Activated T-cell treated with anti-CD3 and anti-CD28 coated beads, Interleukin-2, amount 50 U/mL, for 4 hours (primary cell): Measurements from ENCODE around the gene OGDH. TPM values are rescaled to one million over a fixed set of nuclear protein-coding genes. Genes with fewer than 3 reads are reported as not detected.

Experiments
- ATAC-seq, 2 donors: fragments of 200-7000 bp; cut with Tn5 transposase; one replicate each; pipeline ENCODE4 v1.10.0; 2021
- DNase-seq: peaks from one replicate; pipeline ENCODE4 v3.0.0-alpha.2; 2020
- H3K27me3 Mint-ChIP-seq: one replicate; pipeline ENCODE4 v1.8.0; 2021; ENCODE audit warnings: low read depth, mixed read lengths
- H3K36me3 Mint-ChIP-seq: one replicate; pipeline ENCODE4 v1.8.0; 2022; ENCODE audit warnings: mixed read lengths; ENCODE audit not compliant: insufficient read depth
- H3K4me1 Mint-ChIP-seq: one replicate; pipeline ENCODE4 v1.8.0; 2021; ENCODE audit warnings: low read depth, mixed read lengths
- H3K4me3 Mint-ChIP-seq: one replicate; pipeline ENCODE4 v1.8.0; 2021; ENCODE audit warnings: mild to moderate bottlenecking, moderate library complexity, mixed read lengths
- H3K9me3 Mint-ChIP-seq: one replicate; pipeline ENCODE4 v1.8.0; 2021; ENCODE audit warnings: mixed read lengths
- total RNA-seq, 3 donors: library from RNA; stranded (reverse); gene quantifications; one replicate each; pipeline ENCODE4 v1.2.1, GENCODE V29; 2021

Gene OGDH
- total RNA-seq, 3 donors from 2014 or later, result 83.0 to 105 (median 97.2) TPM

- peaks cover 6% of the 10 kb centered on the region for H3K4me1 Mint-ChIP-seq
Observed at GRCh38 chr7:44743750-44744149, 137.3 kb downstream of the OGDH start.

GRCh38 chr7:44748045-44748947 is 141.9 kb downstream of the OGDH start, which contains the start of gene ZMIZ2:
Gene ZMIZ2 (plus strand): TSS chr7:44748847. CDS start chr7:44756250, 7,403 bp downstream.
- DNase-seq (peak; percentile 91), ATAC-seq (peak; percentile 87)
- peaks cover 36% of the 10 kb centered on the region for H3K4me1 Mint-ChIP-seq
- H3K9me3 Mint-ChIP-seq, result no peaks in the 10 kb centered on the region
- H3K36me3 Mint-ChIP-seq, result peaks cover 16% of the 10 kb centered on the region
- H3K27me3 Mint-ChIP-seq, result no peaks in the 10 kb centered on the region
- peak within 1 kb of the TSS; percentile 92 for H3K4me3 Mint-ChIP-seq

More at GRCh38 chr7:44743750-44744149, 137.3 kb downstream of the OGDH start:
- H3K9me3 Mint-ChIP-seq, result no peaks in the 10 kb centered on the region
- no peaks in the 10 kb centered on the region for H3K27me3 Mint-ChIP-seq
- no peaks in the 10 kb centered on the region for H3K36me3 Mint-ChIP-seq
- H3K4me3 Mint-ChIP-seq, result no peak overlapping the region
- ATAC-seq (no peak), DNase-seq (no peak)

- H3K4me3 Mint-ChIP-seq, result peak overlapping the region; percentile 92
Observed at GRCh38 chr7:44748948-44749731, 142.7 kb downstream of the OGDH start.

GRCh38 chr7:44749992-44750391 is 143.6 kb downstream of the OGDH start:
- peaks cover 16% of the 10 kb centered on the region for H3K36me3 Mint-ChIP-seq
- DNase-seq (no peak), ATAC-seq (no peak)
- no peaks in the 10 kb centered on the region for H3K27me3 Mint-ChIP-seq
- no peaks in the 10 kb centered on the region for H3K9me3 Mint-ChIP-seq
- H3K4me3 Mint-ChIP-seq, result peak overlapping the region; percentile 92
- H3K4me1 Mint-ChIP-seq, result peaks cover 50% of the 10 kb centered on the region

More at GRCh38 chr7:44748948-44749731, 142.7 kb downstream of the OGDH start:
- H3K9me3 Mint-ChIP-seq, result no peaks in the 10 kb centered on the region
- ATAC-seq, result peak; percentile 4 to 7
- no peaks in the 10 kb centered on the region for H3K27me3 Mint-ChIP-seq
- H3K4me1 Mint-ChIP-seq, result peaks cover 43% of the 10 kb centered on the region
- DNase-seq, result no peak
- peaks cover 16% of the 10 kb centered on the region for H3K36me3 Mint-ChIP-seq

- peak overlapping the region; percentile 92 for H3K4me3 Mint-ChIP-seq
- ATAC-seq (no peak), DNase-seq (no peak)
- H3K9me3 Mint-ChIP-seq, result no peaks in the 10 kb centered on the region
- peaks cover 54% of the 10 kb centered on the region for H3K4me1 Mint-ChIP-seq
- H3K36me3 Mint-ChIP-seq, result peaks cover 16% of the 10 kb centered on the region
- no peaks in the 10 kb centered on the region for H3K27me3 Mint-ChIP-seq
Observed at GRCh38 chr7:44750424-44750823, 144.0 kb downstream of the OGDH start.

GRCh38 chr7:44750921-44751571 is 144.6 kb downstream of the OGDH start:
- Mint-ChIP-seq H3K9me3 (no peaks in the 10 kb centered on the region), H3K4me1 (peaks cover 58% of the 10 kb centered on the region), H3K36me3 (peaks cover 16% of the 10 kb centered on the region), H3K27me3 (no peaks in the 10 kb centered on the region), H3K4me3 (peak overlapping the region; percentile 92)
- peak; percentile 27 for ATAC-seq
- peak; percentile 42 for DNase-seq

GRCh38 chr7:44752822-44753221 is 146.4 kb downstream of the OGDH start:
- H3K4me1 Mint-ChIP-seq, result peaks cover 54% of the 10 kb centered on the region
- H3K4me3 Mint-ChIP-seq, result no peak overlapping the region
- H3K9me3 Mint-ChIP-seq, result no peaks in the 10 kb centered on the region
- ATAC-seq (no peak), DNase-seq (no peak)
- H3K27me3 Mint-ChIP-seq, result no peaks in the 10 kb centered on the region
- H3K36me3 Mint-ChIP-seq, result peaks cover 16% of the 10 kb centered on the region

- ATAC-seq (no peak), DNase-seq (no peak)
- H3K9me3 Mint-ChIP-seq, result no peaks in the 10 kb centered on the region
- peaks cover 46% of the 10 kb centered on the region for H3K4me1 Mint-ChIP-seq
- H3K4me3 Mint-ChIP-seq, result no peak overlapping the region
- peaks cover 16% of the 10 kb centered on the region for H3K36me3 Mint-ChIP-seq
- no peaks in the 10 kb centered on the region for H3K27me3 Mint-ChIP-seq
Observed at GRCh38 chr7:44754802-44755697, 148.6 kb downstream of the OGDH start.

GRCh38 chr7:44755698-44756627 is 149.5 kb downstream of the OGDH start:
- Mint-ChIP-seq H3K4me3 (no peak overlapping the region), H3K36me3 (peaks cover 10% of the 10 kb centered on the region)

GRCh38 chr7:44756904-44757303 is 150.5 kb downstream of the OGDH start:
- H3K4me1 Mint-ChIP-seq, result peaks cover 30% of the 10 kb centered on the region
- ATAC-seq (no peak), DNase-seq (no peak)
- no peak overlapping the region for H3K4me3 Mint-ChIP-seq
- peaks cover 11% of the 10 kb centered on the region for H3K36me3 Mint-ChIP-seq
- H3K27me3 Mint-ChIP-seq, result no peaks in the 10 kb centered on the region
- no peaks in the 10 kb centered on the region for H3K9me3 Mint-ChIP-seq

More at GRCh38 chr7:44755698-44756627, 149.5 kb downstream of the OGDH start:
- no peak for DNase-seq
- H3K27me3 Mint-ChIP-seq, result no peaks in the 10 kb centered on the region
- H3K9me3 Mint-ChIP-seq, result no peaks in the 10 kb centered on the region
- peaks cover 37% of the 10 kb centered on the region for H3K4me1 Mint-ChIP-seq
- no peak for ATAC-seq

GRCh38 chr7:44757311-44757710 is 150.9 kb downstream of the OGDH start:
- H3K9me3 Mint-ChIP-seq, result no peaks in the 10 kb centered on the region
- peaks cover 28% of the 10 kb centered on the region for H3K4me1 Mint-ChIP-seq
- H3K27me3 Mint-ChIP-seq, result no peaks in the 10 kb centered on the region
- DNase-seq, result no peak
- no peak overlapping the region for H3K4me3 Mint-ChIP-seq
- ATAC-seq, result no peak
- H3K36me3 Mint-ChIP-seq, result peaks cover 14% of the 10 kb centered on the region

GRCh38 chr7:44757739-44758138 is 151.3 kb downstream of the OGDH start:
- no peak overlapping the region for H3K4me3 Mint-ChIP-seq
- H3K27me3 Mint-ChIP-seq, result no peaks in the 10 kb centered on the region
- DNase-seq, result no peak
- ATAC-seq, result no peak
- peaks cover 11% of the 10 kb centered on the region for H3K36me3 Mint-ChIP-seq
- peaks cover 23% of the 10 kb centered on the region for H3K4me1 Mint-ChIP-seq
- H3K9me3 Mint-ChIP-seq, result no peaks in the 10 kb centered on the region
